Measurements from ENCODE around the gene WFDC1. TPM values are rescaled to one million over a fixed set of nuclear protein-coding genes. Genes with fewer than 3 reads are reported as not detected.

The WFDC1 gene
- total RNA-seq, 1 experiment from 2014 or later = not detected

DNA sequence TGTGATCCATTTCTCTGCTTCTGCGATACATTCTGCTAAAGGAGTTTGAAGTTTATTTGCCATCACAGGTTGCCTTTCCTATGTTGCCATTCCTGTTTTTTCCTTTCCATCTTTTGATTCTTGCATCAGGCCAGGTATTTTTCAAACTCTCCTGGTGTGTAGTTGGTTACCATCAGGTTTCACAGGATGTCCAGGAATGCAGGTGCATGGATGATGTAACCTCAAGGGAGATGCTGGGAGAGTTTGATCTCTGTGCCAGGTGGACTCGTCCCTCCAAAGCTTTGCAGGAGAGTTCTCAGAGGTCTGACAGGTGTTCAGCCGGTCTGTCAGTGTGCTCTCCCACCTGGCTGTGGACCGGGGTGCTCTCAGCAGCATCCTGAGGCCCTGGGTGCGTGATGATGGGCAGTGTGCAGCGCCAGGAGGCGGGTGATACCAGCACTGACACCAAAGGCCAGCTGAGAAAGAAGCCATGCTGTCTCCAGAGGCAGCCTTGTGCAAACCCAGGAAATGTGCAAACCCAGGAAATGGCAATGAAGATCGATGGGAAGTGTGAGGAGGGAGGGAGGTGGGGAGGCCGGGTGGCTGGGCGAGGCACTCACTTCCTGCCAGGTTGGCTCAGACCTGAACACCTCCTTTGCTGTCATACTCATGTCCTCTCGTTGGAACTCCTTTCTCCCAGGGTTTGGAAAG is 75.4 kb downstream of the WFDC1 start:
- no peak overlapping the region for H3K4me3 ChIP-seq (ENCODE audit: low read depth in 2 of 2, low read length in 2 of 2)
- intact Hi-C loops (cut with micrococcal nuclease; ENCODE audit: unreplicated experiment) (no loop called here), in situ Hi-C loops (cut with HindIII; ENCODE audit: low pct_unique_long_range_greater_than_20kb, low sequenced_read_pairs) (no loop called here)
- H3K27me3 ChIP-seq (ENCODE audit: control insufficient read depth, insufficient read depth, low read length) = peaks cover 7% of the 10 kb centered on the region; the same call in 1 of the 2 replicates
- no peaks in the 10 kb centered on the region for H3K9me3 ChIP-seq (ENCODE audit: control insufficient read depth, insufficient read depth, low read depth, low read length)
- BruUV-seq (replicated peaks) = no TSS peak
- CTCF ChIA-PET = no interaction called here
- H3K27ac ChIP-seq (ENCODE audit: low read length) = no peak overlapping the region
- TF ChIP-seq POLR2AphosphoS5 (IDR thresholded peaks at IDR 0.05; ENCODE audit: low read depth, low read length) = no peak
- TF ChIP-seq TCF7L2 (IDR thresholded peaks at IDR 0.05; ENCODE audit: low read depth, low read length) = no peak
- no peak for TF ChIP-seq REST (IDR thresholded peaks at IDR 0.05; ENCODE audit: insufficient read depth in 1 of 2, low read depth in 2 of 2, low read length in 1 of 2)
- TF ChIP-seq SIN3A (IDR thresholded peaks at IDR 0.05; ENCODE audit: borderline replicate concordance, insufficient read depth, low read depth, low read length) = no peak
- DNase-seq (ENCODE audit: low read depth, low spot score) (no peak), ATAC-seq (no peak)
- POLR2A ChIA-PET = no interaction called here
- 0 out of 2 replicates have a peak, but pooled peaks cover 4% of the 10 kb centered on the region for H3K4me1 ChIP-seq (ENCODE audit: control insufficient read depth, insufficient read depth, low read length)
- peaks cover 2% of the 10 kb centered on the region; the same call in 1 of the 2 replicates for H3K36me3 ChIP-seq (ENCODE audit: control insufficient read depth, insufficient read depth, low read length)

DNA sequence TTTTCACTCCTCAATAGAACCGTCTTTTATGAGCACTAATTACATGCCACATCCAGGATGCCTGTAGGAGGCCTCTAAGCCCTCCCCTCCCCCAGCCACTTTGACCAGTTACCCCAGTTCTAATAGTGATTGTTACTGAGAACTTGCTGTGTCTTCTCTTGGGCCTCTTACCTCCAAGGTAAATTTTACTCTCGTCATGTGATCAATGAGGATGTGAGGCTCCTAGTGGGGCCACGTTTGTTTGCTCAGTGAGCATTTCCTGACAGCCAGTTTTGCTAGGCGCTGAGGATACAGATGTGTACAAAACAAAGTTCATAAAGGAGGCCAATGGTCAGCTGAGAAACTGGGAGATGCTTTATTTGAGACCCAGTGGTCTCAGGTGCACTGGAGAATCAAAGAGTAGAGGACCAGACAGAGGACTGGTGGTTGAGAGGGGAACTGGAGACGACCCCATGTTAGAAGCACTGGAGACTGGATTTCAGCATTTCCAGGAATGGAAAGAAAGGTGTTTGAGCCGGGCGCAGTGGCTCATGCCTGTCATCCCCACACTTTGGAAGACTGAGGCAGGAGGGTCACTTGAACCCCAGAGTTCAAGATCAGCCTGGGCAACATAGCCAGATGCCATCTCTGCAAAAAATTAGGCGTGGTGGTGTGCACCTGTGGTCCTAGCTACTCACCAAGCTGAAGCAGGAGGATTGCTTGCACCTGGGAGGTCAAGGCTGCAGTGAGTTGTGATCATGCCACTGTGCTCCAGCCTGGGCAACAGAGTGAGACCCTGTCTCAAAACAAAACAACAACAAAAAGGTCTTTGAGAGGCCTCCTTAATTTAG is 76.3 kb downstream of the WFDC1 start:
- H3K4me3 ChIP-seq (ENCODE audit: low read depth in 2 of 2, low read length in 2 of 2) = no peak overlapping the region
- no peaks in the 10 kb centered on the region for H3K9me3 ChIP-seq (ENCODE audit: control insufficient read depth, insufficient read depth, low read depth, low read length)
- ChIA-PET POLR2A (no interaction called here), CTCF (no interaction called here)
- DNase-seq (ENCODE audit: low read depth, low spot score) = no peak
- H3K36me3 ChIP-seq (ENCODE audit: control insufficient read depth, insufficient read depth, low read length) = peaks cover 2% of the 10 kb centered on the region; the same call in 1 of the 2 replicates
- H3K27ac ChIP-seq (ENCODE audit: low read length) = no peak overlapping the region
- TF ChIP-seq POLR2AphosphoS5 (IDR thresholded peaks at IDR 0.05; ENCODE audit: low read depth, low read length) (no peak), CTCF (IDR thresholded peaks at IDR 0.05) (no peak)
- H3K27me3 ChIP-seq (ENCODE audit: control insufficient read depth, insufficient read depth, low read length) = peaks cover 7% of the 10 kb centered on the region; the same call in 1 of the 2 replicates
- ATAC-seq = no peak
- in situ Hi-C loops (cut with HindIII; ENCODE audit: low pct_unique_long_range_greater_than_20kb, low sequenced_read_pairs) = no loop called here
- intact Hi-C loops (cut with micrococcal nuclease; ENCODE audit: unreplicated experiment) = no loop called here
- 0 out of 2 replicates have a peak, but pooled peaks cover 4% of the 10 kb centered on the region for H3K4me1 ChIP-seq (ENCODE audit: control insufficient read depth, insufficient read depth, low read length)
- no TSS peak for BruUV-seq (replicated peaks)

GRCh38 chr16:84371553-84371865 is 76.8 kb downstream of the WFDC1 start:
- Histone ChIP-seq H3K9me3 (ENCODE audit: control insufficient read depth, insufficient read depth, low read depth, low read length) (no peaks in the 10 kb centered on the region), H3K27me3 (ENCODE audit: control insufficient read depth, insufficient read depth, low read length) (peaks cover 7% of the 10 kb centered on the region; the same call in 1 of the 2 replicates), H3K36me3 (ENCODE audit: control insufficient read depth, insufficient read depth, low read length) (peaks cover 2% of the 10 kb centered on the region; the same call in 1 of the 2 replicates), H3K27ac (ENCODE audit: low read length) (no peak overlapping the region), H3K4me3 (ENCODE audit: low read depth in 2 of 2, low read length in 2 of 2) (no peak overlapping the region), H3K4me1 (ENCODE audit: control insufficient read depth, insufficient read depth, low read length) (0 out of 2 replicates have a peak, but pooled peaks cover 4% of the 10 kb centered on the region)
- intact Hi-C loops (cut with micrococcal nuclease; ENCODE audit: unreplicated experiment) = no loop called here
- BruUV-seq (replicated peaks) = no TSS peak
- ChIA-PET POLR2A (no interaction called here), CTCF (no interaction called here)
- in situ Hi-C loops (cut with HindIII; ENCODE audit: low pct_unique_long_range_greater_than_20kb, low sequenced_read_pairs) = no loop called here
- no peak for ATAC-seq
- no peak for DNase-seq (ENCODE audit: low read depth, low spot score)
- TF ChIP-seq CTCF (IDR thresholded peaks at IDR 0.05) (no peak), REST (IDR thresholded peaks at IDR 0.05; ENCODE audit: insufficient read depth in 1 of 2, low read depth in 2 of 2, low read length in 1 of 2) (no peak), TCF7L2 (IDR thresholded peaks at IDR 0.05; ENCODE audit: low read depth, low read length) (no peak)

Data from Panc1 (cell line).